HepG2 (cell line): ENCODE data around the gene TCFL5. TPM values are rescaled to one million over a fixed set of nuclear protein-coding genes. Genes with fewer than 3 reads are reported as not detected.
A peak's percentile ranks its signal among the peaks of the same experiment; 100 is the strongest.

Source experiments
- ADNP ChIP-seq: sonication (generic); formaldehyde crosslinking; IDR thresholded peaks from 2 replicates; pipeline ENCODE4 v1.4.0; 2020; ENCODE audit warnings: missing genetic modification reagents
- BRCA1 ChIP-seq: sonication (generic); formaldehyde crosslinking; IDR thresholded peaks from 2 replicates; pipeline ENCODE4 v1.4.0; 2020; ENCODE audit warnings: missing genetic modification reagents
- CC2D1A ChIP-seq: sonication (generic); formaldehyde crosslinking; IDR thresholded peaks from 2 replicates; pipeline ENCODE4 v1.8.1; 2023; ENCODE audit warnings: mild to moderate bottlenecking, missing genetic modification reagents
- GATA4 ChIP-seq: sonication (generic); IDR thresholded peaks from 2 replicates; pipeline ENCODE4 v1.6.1; 2016; ENCODE audit warnings: antibody characterized with exemption, low read depth, borderline replicate concordance
- HDAC1 ChIP-seq: sonication (generic); formaldehyde crosslinking; IDR thresholded peaks from 2 replicates; pipeline ENCODE4 v1.5.1; 2020; ENCODE audit warnings: mild to moderate bottlenecking, missing genetic modification reagents
- HOXA5 ChIP-seq: sonication (generic); formaldehyde crosslinking; IDR thresholded peaks from 2 replicates; pipeline ENCODE4 v1.4.0; 2020; ENCODE audit warnings: missing genetic modification reagents
- KAT7 ChIP-seq: IDR thresholded peaks from 2 replicates; pipeline ENCODE4 v1.6.1; 2018; ENCODE audit warnings: borderline replicate concordance, missing compliant biosample characterization
- LCORL ChIP-seq, 2 experiments: fragments of 450-650 bp in 1 of 2; sonication (generic) in 1 of 2; formaldehyde crosslinking in 1 of 2; IDR thresholded peaks; 2 replicates each; pipeline versions ENCODE4 v1.5.0 to v1.6.1; 2017 to 2020; ENCODE audit warnings: antibody characterized with exemption in 1 of 2, missing genetic modification reagents in 1 of 2
- MYNN ChIP-seq: sonication (generic); formaldehyde crosslinking; IDR thresholded peaks from 2 replicates; pipeline ENCODE4 v1.4.0; 2020; ENCODE audit warnings: mild to moderate bottlenecking, low read depth, missing genetic modification reagents
- PHB2 ChIP-seq: fragments of 450-650 bp; IDR thresholded peaks from 2 replicates; pipeline ENCODE4 v1.6.1; 2018; ENCODE audit not compliant: partially characterized antibody
- PRDM10 ChIP-seq: sonication (generic); formaldehyde crosslinking; IDR thresholded peaks from 2 replicates; pipeline ENCODE4 v1.4.0; 2020; ENCODE audit warnings: low read depth, missing genetic modification reagents
- RARA ChIP-seq: IDR thresholded peaks from 2 replicates; pipeline ENCODE4 v1.6.1; 2016; ENCODE audit warnings: missing genetic modification reagents, missing compliant biosample characterization
- RFXAP ChIP-seq: sonication (generic); formaldehyde crosslinking; IDR thresholded peaks from 2 replicates; pipeline ENCODE4 v1.4.0; 2020; ENCODE audit warnings: missing genetic modification reagents, borderline replicate concordance
- SRY ChIP-seq: sonication (generic); formaldehyde crosslinking; IDR thresholded peaks from 2 replicates; pipeline ENCODE4 v1.8.0; 2022; ENCODE audit warnings: mild to moderate bottlenecking, missing genetic modification reagents
- TCF7L2 ChIP-seq: IDR thresholded peaks from 2 replicates; pipeline ENCODE4 v1.6.1; 2011; ENCODE audit warnings: mild to moderate bottlenecking, low read depth, low read length, moderate library complexity
- TEAD2 ChIP-seq: sonication (generic); formaldehyde crosslinking; IDR thresholded peaks from 2 replicates; pipeline ENCODE4 v1.9.0; 2021; ENCODE audit warnings: missing genetic modification reagents
- ZBTB49 ChIP-seq: sonication (generic); formaldehyde crosslinking; IDR thresholded peaks from 2 replicates; pipeline ENCODE4 v1.4.0; 2020; ENCODE audit warnings: missing genetic modification reagents, borderline replicate concordance
- ZFP36L2 ChIP-seq: sonication (generic); formaldehyde crosslinking; IDR thresholded peaks from 2 replicates; pipeline ENCODE4 v1.4.0; 2020; ENCODE audit warnings: missing genetic modification reagents
- ZFY ChIP-seq: sonication (generic); formaldehyde crosslinking; IDR thresholded peaks from 2 replicates; pipeline ENCODE4 v1.4.0; 2020; ENCODE audit warnings: missing genetic modification reagents
- ZNF224 ChIP-seq: sonication (generic); formaldehyde crosslinking; IDR thresholded peaks from 2 replicates; pipeline ENCODE4 v1.5.0; 2020; ENCODE audit warnings: mild to moderate bottlenecking, missing genetic modification reagents
- ZNF382 ChIP-seq: sonication (generic); formaldehyde crosslinking; IDR thresholded peaks from 2 replicates; pipeline ENCODE4 v1.5.0; 2020; ENCODE audit warnings: missing genetic modification reagents, mild to moderate bottlenecking, borderline replicate concordance
- ZNF496 ChIP-seq: sonication (generic); formaldehyde crosslinking; IDR thresholded peaks from 2 replicates; pipeline ENCODE4 v1.8.1; 2023; ENCODE audit warnings: mild to moderate bottlenecking, moderate library complexity, missing genetic modification reagents; ENCODE audit not compliant: insufficient replicate concordance
- ZNF7 ChIP-seq: IDR thresholded peaks from 2 replicates; pipeline ENCODE4 v1.6.1; 2016; ENCODE audit warnings: missing biosample characterization, missing genetic modification reagents
- ZNF75D ChIP-seq: sonication (generic); formaldehyde crosslinking; IDR thresholded peaks from 2 replicates; pipeline ENCODE4 v1.8.1; 2023; ENCODE audit warnings: missing genetic modification reagents, mild to moderate bottlenecking, borderline replicate concordance
- ZNF780A ChIP-seq: sonication (generic); formaldehyde crosslinking; IDR thresholded peaks from 2 replicates; pipeline ENCODE4 v1.8.0; 2022; ENCODE audit warnings: mild to moderate bottlenecking, missing genetic modification reagents, moderate library complexity
- ZNF839 ChIP-seq: sonication (generic); formaldehyde crosslinking; IDR thresholded peaks from 2 replicates; pipeline ENCODE4 v1.4.0; 2020; ENCODE audit warnings: missing genetic modification reagents, mild to moderate bottlenecking, borderline replicate concordance
- polyA plus RNA-seq, 8 experiments: library from polyadenylated mRNA; depleted of rRNA in 3 of 8; stranded (reverse) in 7 of 8; unstranded in 1 of 8; fragments of >200 nt; fragmentation: Illumina TruSeq in 4 of 8; extraction: Trizol in 4 of 8; gene quantifications; 2 replicates each; pipeline versions ENCODE4 v1.2.1 to v1.2.3, GENCODE V29; 2011 to 2016; ENCODE audit warnings: low read depth in 4 of 8, missing spikeins in 1 of 8, mixed read lengths in 1 of 8; ENCODE audit not compliant: insufficient read depth in 1 of 8
- total RNA-seq, 5 experiments: library from RNA; depleted of rRNA; stranded (reverse); fragments of >200 nt; fragmentation: Illumina TruSeq; extraction: Trizol; gene quantifications; 2 replicates each; pipeline ENCODE4 v1.2.3, GENCODE V29; 2016; ENCODE audit warnings: low read depth in 1 of 5

TCFL5 gene
- total and polyA plus RNA-seq, 2 of the 13 experiments (the other 11 are each of a cell fraction or from before 2014, with no cell fraction given), result 14.8 to 20.0 TPM

DNA sequence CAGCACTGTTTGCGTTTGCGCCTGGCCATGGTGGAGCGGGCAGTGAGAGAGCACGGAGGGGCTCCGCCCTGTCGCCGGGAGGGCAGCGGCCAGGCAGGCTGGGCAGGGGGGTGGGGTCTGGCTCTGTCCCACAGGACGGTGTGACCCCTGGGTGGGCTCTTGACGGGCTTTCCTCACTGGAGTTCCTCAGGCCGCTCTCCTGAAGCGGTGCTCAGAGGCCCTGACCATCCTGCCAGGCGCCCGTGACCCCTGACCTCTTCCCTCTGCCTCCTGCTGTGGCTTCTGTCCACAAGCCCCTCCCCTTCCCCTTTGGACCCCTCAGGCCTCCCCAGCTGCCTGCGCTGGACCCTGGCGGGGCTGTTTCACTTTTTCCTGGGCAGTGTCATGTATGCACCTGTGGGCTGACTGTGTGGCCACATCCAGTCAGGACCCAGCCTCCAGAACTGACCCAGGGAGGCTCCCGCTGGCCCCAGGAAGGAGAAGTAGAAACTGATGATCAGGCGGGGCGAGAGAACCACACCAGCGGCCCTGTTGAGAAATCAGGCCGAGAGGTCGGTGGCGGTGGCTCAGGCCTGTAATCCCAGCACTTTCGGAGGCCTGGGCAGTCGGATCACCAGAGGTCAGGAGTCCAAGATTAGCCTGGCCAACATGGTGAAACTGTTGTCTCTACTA, 55.8 kb downstream of the TCFL5 start (continued):
- TF ChIP-seq RFXAP (CRISPR knock-in tag), result peak; percentile 91
- TF ChIP-seq RARA (CRISPR knock-in tag), result peak; percentile 84
- no peak for TF ChIP-seq ZNF496 (CRISPR knock-in tag)
- peak; percentile 81; the same call in 1 of the 2 replicates for TF ChIP-seq GATA4
- TF ChIP-seq ZFP36L2 (CRISPR knock-in tag), result no peak
- peak; percentile 43 for TF ChIP-seq ZNF224 (CRISPR knock-in tag)
- TF ChIP-seq TCF7L2, result no peak
- TF ChIP-seq ZBTB49 (CRISPR knock-in tag), result no peak
- peak; percentile 94 for TF ChIP-seq BRCA1 (CRISPR knock-in tag)
- TF ChIP-seq ZFY (CRISPR knock-in tag), result peak; percentile 95
- TF ChIP-seq PHB2, result no peak
- 0 out of 2 replicates have a peak, but pooled peaks have one; percentile 8 for TF ChIP-seq MYNN (CRISPR knock-in tag)
- TF ChIP-seq CC2D1A (CRISPR knock-in tag), result no peak
- no peak; the same call in 1 of the 2 replicates for TF ChIP-seq ZNF839 (CRISPR knock-in tag)
- no peak; the same call in none of the 2 replicates for TF ChIP-seq SRY (CRISPR knock-in tag)
- peak; percentile 97 for TF ChIP-seq HDAC1
- TF ChIP-seq ZNF75D (CRISPR knock-in tag), result no peak
- no peak for TF ChIP-seq ZNF7 (CRISPR knock-in tag)
- 0 out of 2 replicates have a peak, but pooled peaks have one; percentile 37 for TF ChIP-seq TEAD2 (CRISPR knock-in tag)
- TF ChIP-seq LCORL (IDR thresholded peaks at IDR 0.05), result no peak; the same call in 1 of the 2 replicates
- peak; percentile 97 for TF ChIP-seq LCORL (CRISPR knock-in tag; IDR thresholded peaks at IDR 0.05)
- no peak for TF ChIP-seq ZNF780A
- no peak for TF ChIP-seq ZNF382
- TF ChIP-seq ADNP (CRISPR knock-in tag), result 0 out of 2 replicates have a peak, but pooled peaks have one; percentile 8
- peak; percentile 69; the same call in 1 of the 2 replicates for TF ChIP-seq PRDM10 (CRISPR knock-in tag)
- peak; percentile 91 for TF ChIP-seq KAT7 (CRISPR knock-in tag)
- TF ChIP-seq HOXA5 (CRISPR knock-in tag), result 0 out of 2 replicates have a peak, but pooled peaks have one; percentile 46
